MM.1S (cell line): Measurements from ENCODE around the gene EBPL.
"Not testable (repeated sequence)": the region's sequence is repeated elsewhere in the genome, so short reads cannot be mapped to it uniquely, and the experiment has no call there.

Experiments
- DNase-seq: peaks from one replicate; pipeline ENCODE4 v3.0.0-alpha.2; 2015
- H2AFZ ChIP-seq: fragments of 300-600 bp; sonication (generic); 2 replicates; pipeline ENCODE4 v1.6.0; 2016; ENCODE audit warnings: antibody characterized with exemption, low read length
- H3F3A ChIP-seq: fragments of 300-600 bp; sonication (generic); 2 replicates; pipeline ENCODE4 v1.6.1; 2016; ENCODE audit warnings: mild to moderate bottlenecking, antibody characterized with exemption, low read length, moderate library complexity, mixed read lengths; ENCODE audit not compliant: insufficient read depth
- H3K27ac ChIP-seq: fragments of 300-600 bp; sonication (generic); 2 replicates; pipeline ENCODE4 v1.5.1; 2016; ENCODE audit warnings: mild to moderate bottlenecking, low read length
- H3K27me3 ChIP-seq: fragments of 300-600 bp; sonication (generic); replicated peaks from 2 replicates; pipeline ENCODE4 v1.6.0; 2016; ENCODE audit warnings: low read length; ENCODE audit not compliant: insufficient read depth
- H3K36me3 ChIP-seq: fragments of 300-600 bp; sonication (generic); replicated peaks from 2 replicates; pipeline ENCODE4 v1.6.1; 2016; ENCODE audit warnings: mild to moderate bottlenecking, low read length, mixed read lengths; ENCODE audit not compliant: insufficient read depth
- H3K4me1 ChIP-seq: fragments of 300-600 bp; sonication (generic); 2 replicates; pipeline ENCODE4 v1.6.1; 2016; ENCODE audit warnings: low read length, mixed read lengths
- H3K4me2 ChIP-seq: fragments of 300-600 bp; sonication (generic); 2 replicates; pipeline ENCODE4 v1.6.0; 2016; ENCODE audit warnings: low read depth, low read length
- H3K4me3 ChIP-seq: fragments of 300-600 bp; sonication (generic); 2 replicates; pipeline ENCODE4 v1.5.1; 2016; ENCODE audit warnings: low read length, mixed read lengths
- H3K79me2 ChIP-seq: fragments of 300-600 bp; sonication (generic); 2 replicates; pipeline ENCODE4 v1.6.1; 2016; ENCODE audit warnings: mixed run types, low read length, mixed read lengths
- H3K9ac ChIP-seq: fragments of 300-600 bp; sonication (generic); 2 replicates; pipeline ENCODE4 v1.6.1; 2016; ENCODE audit warnings: low read length, mixed read lengths
- H3K9me2 ChIP-seq: fragments of 300-600 bp; sonication (generic); replicated peaks from 2 replicates; pipeline ENCODE4 v1.6.1; 2016; ENCODE audit warnings: mild to moderate bottlenecking, low read length, mixed read lengths; ENCODE audit not compliant: insufficient read depth
- H3K9me3 ChIP-seq: fragments of 300-600 bp; sonication (generic); replicated peaks from 2 replicates; pipeline ENCODE4 v1.6.1; 2016; ENCODE audit warnings: mild to moderate bottlenecking, low read length, mixed read lengths; ENCODE audit not compliant: insufficient read depth
- H4K20me1 ChIP-seq: fragments of 300-600 bp; sonication (generic); 2 replicates; pipeline ENCODE4 v1.6.1; 2016; ENCODE audit warnings: mild to moderate bottlenecking, low read length, moderate library complexity, mixed read lengths; ENCODE audit not compliant: insufficient read depth
- EZH2 ChIP-seq: fragments of 300-600 bp; sonication (generic); optimal IDR thresholded peaks from 2 replicates; pipeline ENCODE3; 2017; ENCODE audit warnings: low read depth, mild to moderate bottlenecking, antibody characterized with exemption, low read length, mixed read lengths
- EZH2phosphoT487 ChIP-seq: fragments of 300-600 bp; sonication (generic); IDR thresholded peaks from 2 replicates; pipeline ENCODE4 v1.6.1; 2018; ENCODE audit warnings: antibody characterized with exemption, low read length
- TF ChIP-seq, protein P1 (sequence below): fragments of 300-600 bp; sonication (generic); IDR thresholded peaks from 2 replicates; pipeline ENCODE4 v1.5.1; 2016; ENCODE audit warnings: antibody characterized with exemption, low read length, mixed read lengths

The EBPL gene

DNA sequence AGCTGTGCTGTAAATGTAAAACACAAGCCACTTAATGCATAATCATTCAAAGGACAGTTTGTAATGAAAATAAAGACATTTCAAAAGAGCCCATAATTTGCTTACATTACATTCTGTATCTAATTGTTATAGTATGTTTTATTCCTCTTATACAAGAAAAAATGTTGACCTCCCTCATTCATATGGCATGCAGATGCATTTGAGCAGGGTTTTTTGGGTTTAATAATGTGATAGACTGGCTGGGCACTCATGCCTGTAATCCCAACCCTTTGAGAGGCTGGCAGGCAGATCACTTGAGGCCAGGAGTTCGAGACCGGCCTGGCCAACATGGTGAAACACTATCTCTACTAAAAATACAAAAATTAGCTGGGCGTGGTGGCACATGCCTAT lies 74.6 kb downstream of the EBPL start:
- no peaks in the 10 kb centered on the region for H3K4me1 ChIP-seq
- no peaks in the 10 kb centered on the region for H3K9me3 ChIP-seq
- DNase-seq: no peak
- H3K4me2 ChIP-seq: no peak overlapping the region
- no peak overlapping the region for H3K4me3 ChIP-seq
- H3K36me3 ChIP-seq: no peaks in the 10 kb centered on the region
- no peak overlapping the region for H3K9ac ChIP-seq
- H3F3A ChIP-seq: no peaks in the 10 kb centered on the region
- H4K20me1 ChIP-seq: no peaks in the 10 kb centered on the region
- TF ChIP-seq, protein P1, sequence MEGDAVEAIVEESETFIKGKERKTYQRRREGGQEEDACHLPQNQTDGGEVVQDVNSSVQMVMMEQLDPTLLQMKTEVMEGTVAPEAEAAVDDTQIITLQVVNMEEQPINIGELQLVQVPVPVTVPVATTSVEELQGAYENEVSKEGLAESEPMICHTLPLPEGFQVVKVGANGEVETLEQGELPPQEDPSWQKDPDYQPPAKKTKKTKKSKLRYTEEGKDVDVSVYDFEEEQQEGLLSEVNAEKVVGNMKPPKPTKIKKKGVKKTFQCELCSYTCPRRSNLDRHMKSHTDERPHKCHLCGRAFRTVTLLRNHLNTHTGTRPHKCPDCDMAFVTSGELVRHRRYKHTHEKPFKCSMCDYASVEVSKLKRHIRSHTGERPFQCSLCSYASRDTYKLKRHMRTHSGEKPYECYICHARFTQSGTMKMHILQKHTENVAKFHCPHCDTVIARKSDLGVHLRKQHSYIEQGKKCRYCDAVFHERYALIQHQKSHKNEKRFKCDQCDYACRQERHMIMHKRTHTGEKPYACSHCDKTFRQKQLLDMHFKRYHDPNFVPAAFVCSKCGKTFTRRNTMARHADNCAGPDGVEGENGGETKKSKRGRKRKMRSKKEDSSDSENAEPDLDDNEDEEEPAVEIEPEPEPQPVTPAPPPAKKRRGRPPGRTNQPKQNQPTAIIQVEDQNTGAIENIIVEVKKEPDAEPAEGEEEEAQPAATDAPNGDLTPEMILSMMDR: no peak
- TF ChIP-seq EZH2 (no peak), EZH2phosphoT487 (no peak)
- no peaks in the 10 kb centered on the region for H3K9me2 ChIP-seq
- H3K79me2 ChIP-seq: no peaks in the 10 kb centered on the region
- no peaks in the 10 kb centered on the region for H3K27me3 ChIP-seq
- no peak overlapping the region for H2AFZ ChIP-seq
- no peak overlapping the region for H3K27ac ChIP-seq

DNA sequence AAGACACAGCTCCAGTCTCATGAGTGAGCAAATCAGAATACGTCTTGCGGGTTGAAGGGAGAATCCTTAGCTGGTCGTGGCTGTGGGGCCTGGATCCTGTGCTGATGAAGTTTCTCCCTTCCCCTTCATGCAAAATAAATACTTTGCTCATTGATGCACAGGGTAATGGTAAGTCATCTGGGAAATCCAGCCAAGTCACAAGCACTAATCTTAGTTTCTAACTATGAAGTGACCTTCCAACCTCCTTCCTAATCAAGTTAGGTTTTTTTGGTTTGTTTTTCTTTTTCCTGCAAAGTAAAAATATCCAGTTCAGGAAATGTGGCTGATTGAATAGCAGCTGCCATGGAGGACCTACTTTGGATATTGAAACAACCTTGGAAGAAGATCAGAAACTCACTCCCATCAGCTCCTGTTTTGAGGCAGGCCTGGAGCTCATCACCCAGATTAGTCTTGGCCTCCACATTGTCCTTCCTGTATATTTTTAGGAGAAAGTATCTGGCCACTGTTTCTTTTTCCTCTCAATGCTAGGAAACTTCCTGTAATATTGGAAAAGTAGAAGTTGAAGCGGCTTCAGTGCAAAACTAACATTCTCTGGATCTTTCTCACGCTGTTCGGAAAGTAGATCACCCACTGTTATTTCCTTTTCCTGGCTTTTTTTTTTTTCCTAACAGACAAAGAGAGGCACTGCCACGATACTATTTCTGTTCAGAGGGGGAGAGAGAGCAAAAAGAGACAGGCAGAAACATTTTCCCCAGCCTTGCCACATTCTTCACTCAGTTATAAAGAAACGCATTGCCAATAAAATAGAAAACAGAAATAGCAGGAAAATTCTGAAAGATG lies 75.2 kb downstream of the EBPL start:
- no peak overlapping the region for H3K4me2 ChIP-seq
- no peaks in the 10 kb centered on the region for H3K9me2 ChIP-seq
- H3K79me2 ChIP-seq: no peaks in the 10 kb centered on the region
- no peaks in the 10 kb centered on the region for H3K9me3 ChIP-seq
- H3K4me1 ChIP-seq: no peaks in the 10 kb centered on the region
- H3K27ac ChIP-seq: no peak overlapping the region
- H3K4me3 ChIP-seq: no peak overlapping the region
- no peaks in the 10 kb centered on the region for H3K27me3 ChIP-seq
- H2AFZ ChIP-seq: no peak overlapping the region
- no peak overlapping the region for H3K9ac ChIP-seq
- no peak for DNase-seq
- H3F3A ChIP-seq: no peaks in the 10 kb centered on the region
- no peaks in the 10 kb centered on the region for H3K36me3 ChIP-seq
- TF ChIP-seq EZH2: no peak
- no peak for TF ChIP-seq EZH2phosphoT487
- TF ChIP-seq, protein P1: no peak
- H4K20me1 ChIP-seq: no peaks in the 10 kb centered on the region

DNA sequence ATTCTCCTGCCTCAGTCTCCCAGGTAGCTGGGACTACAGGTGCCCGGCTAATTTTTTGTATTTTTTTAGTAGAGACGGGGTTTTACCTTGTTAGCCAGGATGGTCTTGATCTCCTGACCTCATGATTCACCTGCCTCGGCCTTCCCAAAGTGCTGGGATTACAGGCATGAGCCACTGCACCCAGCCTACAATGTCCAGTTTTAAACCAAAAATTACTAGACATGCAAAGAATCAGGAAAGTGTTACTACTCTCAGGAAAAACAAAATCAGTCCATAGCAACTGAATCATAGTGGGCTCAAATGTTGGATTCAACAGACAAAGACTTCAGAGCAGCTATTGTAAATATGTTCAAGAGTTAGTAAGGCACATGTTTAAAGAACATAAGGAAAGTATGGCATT lies 79.2 kb downstream of the EBPL start:
- H3K79me2 ChIP-seq, H3K4me2 ChIP-seq, H4K20me1 ChIP-seq, H3K36me3 ChIP-seq, H3K4me1 ChIP-seq, H3K9me3 ChIP-seq, H3K9ac ChIP-seq, H3K27me3 ChIP-seq, H3K9me2 ChIP-seq, DNase-seq, H3K4me3 ChIP-seq, H2AFZ ChIP-seq, H3K27ac ChIP-seq, H3F3A ChIP-seq: not testable (repeated sequence)
